Esophagus squamous epithelium (tissue), 4 donors: ENCODE data around the gene EID3.

ENCODE experiments used
- POLR2A ChIP-seq, 4 donors: fragments of 450-650 bp; IDR thresholded peaks; one replicate each; pipeline ENCODE4 v1.6.1; 2017; ENCODE audit warnings: antibody characterized with exemption in 4 of 4, mild to moderate bottlenecking in 4 of 4, moderate library complexity in 3 of 4
- TF ChIP-seq, protein P1 (sequence below), 6 experiments: fragments of 450-650 bp in 4 of 6; fragments of 200-600 bp in 2 of 6; sonication (generic) in 2 of 6; IDR thresholded peaks; one replicate each; pipeline ENCODE4 v1.5.1; 2016 to 2019; ENCODE audit warnings: antibody characterized with exemption in 6 of 6, mild to moderate bottlenecking in 4 of 6, moderate library complexity in 4 of 6

DNA sequence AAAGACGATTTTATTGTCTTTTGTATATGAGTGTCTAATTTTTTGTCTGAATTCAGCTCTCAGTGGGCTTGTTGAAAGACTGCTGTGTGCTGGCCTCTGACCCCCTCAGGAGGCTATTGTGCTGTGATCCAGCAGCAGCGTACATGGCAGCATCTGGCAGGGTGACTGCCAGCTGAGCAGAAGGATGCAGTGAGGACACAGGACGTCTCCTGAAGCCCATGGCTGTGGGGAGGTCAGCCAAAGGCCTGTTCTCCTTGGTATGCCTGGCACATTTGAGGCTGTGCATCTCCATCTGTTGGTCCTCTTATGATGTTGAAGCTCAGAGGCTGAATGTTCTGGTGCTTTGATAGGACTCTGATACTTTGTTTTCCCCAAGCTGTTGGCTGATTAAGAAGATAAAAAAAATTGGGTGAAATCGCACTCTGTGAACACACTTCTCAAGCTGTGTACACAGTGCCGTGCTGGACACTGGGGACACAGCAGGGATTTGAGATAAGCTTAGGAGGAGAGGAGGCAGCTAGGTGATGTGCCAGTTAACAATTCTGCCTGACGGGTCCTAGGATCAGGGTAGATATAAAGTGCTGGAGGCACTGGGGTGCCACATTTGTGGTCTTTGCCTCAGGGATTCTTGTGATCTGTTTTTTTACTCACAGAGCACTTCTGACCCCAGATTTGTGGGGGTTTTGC lies 37.5 kb downstream of the EID3 start:
- TF ChIP-seq, protein P1, sequence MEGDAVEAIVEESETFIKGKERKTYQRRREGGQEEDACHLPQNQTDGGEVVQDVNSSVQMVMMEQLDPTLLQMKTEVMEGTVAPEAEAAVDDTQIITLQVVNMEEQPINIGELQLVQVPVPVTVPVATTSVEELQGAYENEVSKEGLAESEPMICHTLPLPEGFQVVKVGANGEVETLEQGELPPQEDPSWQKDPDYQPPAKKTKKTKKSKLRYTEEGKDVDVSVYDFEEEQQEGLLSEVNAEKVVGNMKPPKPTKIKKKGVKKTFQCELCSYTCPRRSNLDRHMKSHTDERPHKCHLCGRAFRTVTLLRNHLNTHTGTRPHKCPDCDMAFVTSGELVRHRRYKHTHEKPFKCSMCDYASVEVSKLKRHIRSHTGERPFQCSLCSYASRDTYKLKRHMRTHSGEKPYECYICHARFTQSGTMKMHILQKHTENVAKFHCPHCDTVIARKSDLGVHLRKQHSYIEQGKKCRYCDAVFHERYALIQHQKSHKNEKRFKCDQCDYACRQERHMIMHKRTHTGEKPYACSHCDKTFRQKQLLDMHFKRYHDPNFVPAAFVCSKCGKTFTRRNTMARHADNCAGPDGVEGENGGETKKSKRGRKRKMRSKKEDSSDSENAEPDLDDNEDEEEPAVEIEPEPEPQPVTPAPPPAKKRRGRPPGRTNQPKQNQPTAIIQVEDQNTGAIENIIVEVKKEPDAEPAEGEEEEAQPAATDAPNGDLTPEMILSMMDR (IDR thresholded peaks at IDR 0.05): no peak
- TF ChIP-seq POLR2A (IDR thresholded peaks at IDR 0.05): no peak
